ENCODE results near the gene INTS12.
"Not testable (repeated sequence)": the region's sequence is repeated elsewhere in the genome, so short reads cannot be mapped to it uniquely, and the experiment has no call there.

The INTS12 gene

GRCh38 chr4:105708181-105709080 is at the start of gene INTS12, which contains the start of gene GSTCD:
TSS of gene INTS12 (minus strand) at chr4:105708689. CDS start at chr4:105700005, 8,684 bp downstream.
TSS of gene GSTCD (plus strand) at chr4:105708784. CDS start at chr4:105717614, 8,830 bp downstream.
- DNase-seq: peak; percentile 79

GRCh38 chr4:105755375-105755774 is 46.9 kb upstream of the INTS12 start:
- no peak for DNase-seq

- no peak for DNase-seq
Measured at GRCh38 chr4:105753361-105753760, 44.9 kb upstream of the INTS12 start.

- no peak for DNase-seq
Measured at GRCh38 chr4:105751718-105752299, 43.3 kb upstream of the INTS12 start.

- DNase-seq: no peak
Measured at GRCh38 chr4:105748222-105748621, 39.7 kb upstream of the INTS12 start.

- DNase-seq: no peak
Measured at GRCh38 chr4:105741548-105741947, 33.1 kb upstream of the INTS12 start.

- not testable (repeated sequence) for DNase-seq
Measured at GRCh38 chr4:105735217-105735616, 26.7 kb upstream of the INTS12 start.

- not testable (repeated sequence) for DNase-seq
Measured at GRCh38 chr4:105729895-105730294, 21.4 kb upstream of the INTS12 start.

- no peak for DNase-seq
Measured at GRCh38 chr4:105725623-105726022, 17.1 kb upstream of the INTS12 start.

- no peak for DNase-seq
Measured at GRCh38 chr4:105719204-105719603, 10.7 kb upstream of the INTS12 start.

- peak; percentile 37 for DNase-seq
Measured at GRCh38 chr4:105715692-105716278, 7.3 kb upstream of the INTS12 start.

GRCh38 chr4:105714932-105715331 is 6.4 kb upstream of the INTS12 start:
- DNase-seq: peak; percentile 2

GRCh38 chr4:105714071-105714521 is 5.6 kb upstream of the INTS12 start:
- DNase-seq: peak; percentile 50

GRCh38 chr4:105712766-105713165 is 4.3 kb upstream of the INTS12 start:
- DNase-seq: peak; percentile 31

- no peak for DNase-seq
Measured at GRCh38 chr4:105710678-105711077, 2.2 kb upstream of the INTS12 start.

GRCh38 chr4:105710012-105710600 is 1.6 kb upstream of the INTS12 start:
- DNase-seq: no peak

GRCh38 chr4:105709081-105709450 is 577 bp upstream of the INTS12 start:
- DNase-seq: no peak

GRCh38 chr4:105707782-105708180 is 708 bp downstream of the INTS12 start:
- DNase-seq: no peak

GRCh38 chr4:105698607-105699006 is 9.9 kb downstream of the INTS12 start:
- no peak for DNase-seq

GRCh38 chr4:105695832-105696231 is 12.7 kb downstream of the INTS12 start:
- DNase-seq: not testable (repeated sequence)

GRCh38 chr4:105694812-105695211 is 13.7 kb downstream of the INTS12 start:
- not testable (repeated sequence) for DNase-seq

GRCh38 chr4:105686571-105686970 is 21.9 kb downstream of the INTS12 start:
- DNase-seq: no peak

GRCh38 chr4:105683038-105683437 is 25.5 kb downstream of the INTS12 start:
- DNase-seq: no peak
